Gastroesophageal sphincter (tissue), 4 donors: ENCODE measurements around the gene FOXN3. TPM values are rescaled to one million over a fixed set of nuclear protein-coding genes. Genes with fewer than 3 reads are reported as not detected.

ENCODE experiments used
- ATAC-seq: fragments of 150-250 bp; one replicate; pipeline ENCODE4 v1.9.1; 2016; ENCODE audit warnings: mild to moderate bottlenecking, moderate library complexity
- H3K27ac ChIP-seq, 4 donors: fragments of 200-600 bp; sonication (generic) in 3 of 4; 1 replicate in 3 of 4; 2 replicates in 1 of 4; pipeline ENCODE4 v1.5.1; 2016 to 2019
- H3K27me3 ChIP-seq: fragments of 200-600 bp; sonication (generic); one replicate; pipeline ENCODE4 v1.5.1; 2019
- H3K36me3 ChIP-seq, 2 donors: fragments of 200-600 bp; sonication (generic); one replicate each; pipeline ENCODE4 v1.5.1; 2019; ENCODE audit warnings: control low read depth in 1 of 2
- H3K4me1 ChIP-seq, 3 donors: fragments of 200-600 bp; sonication (generic); 1 replicate in 2 of 3; 2 replicates in 1 of 3; pipeline ENCODE4 v1.5.1; 2016 to 2019; ENCODE audit warnings: control low read depth in 2 of 3
- H3K4me3 ChIP-seq, 2 donors: fragments of 200-600 bp; sonication (generic); one replicate each; pipeline ENCODE4 v1.5.1; 2019; ENCODE audit warnings: mild to moderate bottlenecking in 1 of 2, moderate library complexity in 1 of 2
- H3K9me3 ChIP-seq, 3 donors: fragments of 200-600 bp; sonication (generic); one replicate each; pipeline ENCODE4 v1.5.1; 2017 to 2019; ENCODE audit warnings: control low read depth in 2 of 3
- CTCF ChIP-seq, 4 experiments: fragments of 200-600 bp in 2 of 4; fragments of 450-650 bp in 2 of 4; sonication (generic) in 1 of 4; IDR thresholded peaks; one replicate each; pipeline ENCODE4 v1.5.1; 2017 to 2019; ENCODE audit warnings: antibody characterized with exemption in 4 of 4, mild to moderate bottlenecking in 2 of 4, moderate library complexity in 2 of 4
- EP300 ChIP-seq: sonication (generic); formaldehyde crosslinking; IDR thresholded peaks from one replicate; pipeline ENCODE4 v1.6.1; 2017; ENCODE audit warnings: antibody characterized with exemption, mild to moderate bottlenecking
- POLR2A ChIP-seq, 2 donors: fragments of 450-650 bp; IDR thresholded peaks; one replicate each; pipeline ENCODE4 v1.6.1; 2017; ENCODE audit warnings: antibody characterized with exemption in 2 of 2, mild to moderate bottlenecking in 2 of 2, moderate library complexity in 1 of 2
- POLR2AphosphoS5 ChIP-seq: sonication (generic); formaldehyde crosslinking; IDR thresholded peaks from one replicate; pipeline ENCODE4 v1.6.1; 2017; ENCODE audit warnings: antibody characterized with exemption
- WGBS, 2 donors: methylation state at CpG; one replicate each; pipeline ENCODE4 v1.1.5; 2018; ENCODE audit warnings: low coverage in 1 of 2; 5-methylcytosine and 5-hydroxymethylcytosine counted together
- total RNA-seq, 4 donors: library from RNA; depleted of rRNA; stranded (reverse); fragments of >200 nt; gene quantifications; one replicate each; pipeline ENCODE4 v1.1.0, GENCODE V29; 2016

Gene FOXN3
- total RNA-seq, 4 donors from 2014 or later, result 116 to 172 (median 136) TPM

- H3K4me3 ChIP-seq, result no peak overlapping the region
- H3K27ac ChIP-seq, result no peak overlapping the region
- no peaks in the 10 kb centered on the region for H3K27me3 ChIP-seq
- H3K9me3 ChIP-seq, result no peaks in the 10 kb centered on the region
- WGBS, 2 donors, result 89 to 92% methylated on average over 2 to 4 of the region's 4 CpGs
- ATAC-seq, result no peak
- peaks cover 2 to 19% of the 10 kb centered on the region in 2 donors for H3K36me3 ChIP-seq
- TF ChIP-seq EP300 (no peak), POLR2A (IDR thresholded peaks at IDR 0.05) (no peak), CTCF (IDR thresholded peaks at IDR 0.05) (no peak), POLR2AphosphoS5 (no peak)
- peaks cover 0 to 3% (median 0%) of the 10 kb centered on the region in 3 donors for H3K4me1 ChIP-seq
These were observed 134.8 kb downstream of the FOXN3 start for GRCh38 chr14:89282191-89282590.

- 92% methylated on average over 8 of the region's 10 CpGs; no CpG with 5 or more reads in 1 of the 2 donors for WGBS, 2 donors
- H3K4me3 ChIP-seq, result no peak overlapping the region
These were observed 136.4 kb downstream of the FOXN3 start for GRCh38 chr14:89280600-89280999.

GRCh38 chr14:89279649-89280232 lies 137.3 kb downstream of the FOXN3 start:
- H3K27ac ChIP-seq, result no peak overlapping the region
- ATAC-seq, result no peak
- H3K27me3 ChIP-seq, result no peaks in the 10 kb centered on the region
- TF ChIP-seq CTCF (IDR thresholded peaks at IDR 0.05), result no peak
- no peak for TF ChIP-seq EP300
- TF ChIP-seq POLR2A (IDR thresholded peaks at IDR 0.05), result no peak
- TF ChIP-seq POLR2AphosphoS5, result no peak
- 85 to 91% methylated on average over 7 to 8 of the region's 9 CpGs for WGBS, 2 donors
- peaks cover 0 to 12% (median 0%) of the 10 kb centered on the region in 3 donors for H3K4me1 ChIP-seq
- no peaks in the 10 kb centered on the region for H3K9me3 ChIP-seq
- no peak overlapping the region for H3K4me3 ChIP-seq
- H3K36me3 ChIP-seq, result peaks cover 2 to 19% of the 10 kb centered on the region in 2 donors

More at GRCh38 chr14:89280600-89280999, 136.4 kb downstream of the FOXN3 start:
- TF ChIP-seq POLR2AphosphoS5, result no peak
- TF ChIP-seq CTCF (IDR thresholded peaks at IDR 0.05), result no peak
- TF ChIP-seq POLR2A (IDR thresholded peaks at IDR 0.05), result no peak
- TF ChIP-seq EP300, result no peak
- Histone ChIP-seq H3K4me1 (peaks cover 0 to 12% (median 0%) of the 10 kb centered on the region in 3 donors), H3K27me3 (no peaks in the 10 kb centered on the region), H3K36me3 (peaks cover 2 to 19% of the 10 kb centered on the region in 2 donors), H3K9me3 (no peaks in the 10 kb centered on the region), H3K27ac (no peak overlapping the region)
- no peak for ATAC-seq

GRCh38 chr14:89277203-89277602 lies 139.8 kb downstream of the FOXN3 start:
- H3K4me1 ChIP-seq, result peaks cover 0 to 12% (median 0%) of the 10 kb centered on the region in 3 donors
- no peaks in the 10 kb centered on the region for H3K27me3 ChIP-seq
- ATAC-seq, result no peak
- H3K36me3 ChIP-seq, result peaks cover 2 to 19% of the 10 kb centered on the region in 2 donors
- no peak overlapping the region for H3K4me3 ChIP-seq
- TF ChIP-seq POLR2A (IDR thresholded peaks at IDR 0.05) (no peak), CTCF (IDR thresholded peaks at IDR 0.05) (no peak)
- 80 to 83% methylated on average over 4 to 6 of the region's 6 CpGs for WGBS, 2 donors
- H3K9me3 ChIP-seq, result no peaks in the 10 kb centered on the region
- H3K27ac ChIP-seq, result no peak overlapping the region

- peaks cover 0 to 12% (median 0%) of the 10 kb centered on the region in 3 donors for H3K4me1 ChIP-seq
- no peaks in the 10 kb centered on the region for H3K9me3 ChIP-seq
- H3K27ac ChIP-seq, result no peak overlapping the region
- whole genome bisulfite sequencing, 2 donors, result 84 to 90% methylated on average over 2 of the region's 3 CpGs
- no peaks in the 10 kb centered on the region for H3K27me3 ChIP-seq
- TF ChIP-seq POLR2A (IDR thresholded peaks at IDR 0.05) (no peak), POLR2AphosphoS5 (no peak), CTCF (IDR thresholded peaks at IDR 0.05) (no peak), EP300 (no peak)
- H3K4me3 ChIP-seq, result no peak overlapping the region
- ATAC-seq, result no peak
- peaks cover 2 to 19% of the 10 kb centered on the region in 2 donors for H3K36me3 ChIP-seq
These were observed 140.5 kb downstream of the FOXN3 start for GRCh38 chr14:89276424-89276975.
